Iris pigment epithelial cell (primary cell): ENCODE results near the gene SIGLEC15.
"Not testable (repeated sequence)": the region's sequence is repeated elsewhere in the genome, so short reads cannot be mapped to it uniquely, and the experiment has no call there.

Experiments
- DNase-seq: peaks from one replicate; pipeline ENCODE4 v3.0.0-alpha.2; 2011; ENCODE audit warnings: low read depth

SIGLEC15 gene

GRCh38 chr18:45825258-45826044 lies at the start of gene SIGLEC15:
Gene SIGLEC15 (plus strand): TSS chr18:45825675. CDS start chr18:45825729, 54 bp downstream.
- DNase-seq, result no peak

GRCh38 chr18:45775743-45776142 lies 49.7 kb upstream of the SIGLEC15 start:
- DNase-seq, result no peak

- DNase-seq, result peak; percentile 95
Observed at GRCh38 chr18:45777393-45777792, 48.1 kb upstream of the SIGLEC15 start.

GRCh38 chr18:45780568-45780967 lies 44.9 kb upstream of the SIGLEC15 start:
- DNase-seq, result peak; percentile 51

GRCh38 chr18:45782662-45783061 lies 42.8 kb upstream of the SIGLEC15 start:
- DNase-seq, result no peak

- peak; percentile 68 for DNase-seq
Observed at GRCh38 chr18:45783097-45784075, 42.1 kb upstream of the SIGLEC15 start.

GRCh38 chr18:45785134-45785533 lies 40.3 kb upstream of the SIGLEC15 start:
- DNase-seq, result peak; percentile 77

- no peak for DNase-seq
Observed at GRCh38 chr18:45786941-45787340, 38.5 kb upstream of the SIGLEC15 start.

- DNase-seq, result no peak
Observed at GRCh38 chr18:45787346-45787745, 38.1 kb upstream of the SIGLEC15 start.

- no peak for DNase-seq
Observed at GRCh38 chr18:45788861-45789260, 36.6 kb upstream of the SIGLEC15 start.

GRCh38 chr18:45792506-45793263 lies 32.8 kb upstream of the SIGLEC15 start:
- no peak for DNase-seq

- DNase-seq, result peak; percentile 92
Observed at GRCh38 chr18:45793264-45793965, 32.1 kb upstream of the SIGLEC15 start.

- no peak for DNase-seq
Observed at GRCh38 chr18:45801416-45802004, 24.0 kb upstream of the SIGLEC15 start.

- peak; percentile 99 for DNase-seq
Observed at GRCh38 chr18:45802814-45803492, 22.5 kb upstream of the SIGLEC15 start.

- peak; percentile 65 for DNase-seq
Observed at GRCh38 chr18:45805551-45805950, 19.9 kb upstream of the SIGLEC15 start.

GRCh38 chr18:45806226-45806625 lies 19.2 kb upstream of the SIGLEC15 start:
- peak; percentile 74 for DNase-seq

- not testable (repeated sequence) for DNase-seq
Observed at GRCh38 chr18:45807144-45807543, 18.3 kb upstream of the SIGLEC15 start.

GRCh38 chr18:45814733-45815132 lies 10.7 kb upstream of the SIGLEC15 start:
- DNase-seq, result not testable (repeated sequence)

GRCh38 chr18:45817543-45817942 lies 7.9 kb upstream of the SIGLEC15 start:
- DNase-seq, result no peak

- not testable (repeated sequence) for DNase-seq
Observed at GRCh38 chr18:45818765-45819164, 6.7 kb upstream of the SIGLEC15 start.
